Lung (tissue), 12 donors: ENCODE results near the gene PTPRD. TPM values are rescaled to one million over a fixed set of nuclear protein-coding genes. Genes with fewer than 3 reads are reported as not detected.
A peak's percentile ranks its signal among the peaks of the same experiment; 100 is the strongest.

ENCODE experiments used
- ATAC-seq: fragments of 200-7000 bp; cut with Tn5 transposase; one replicate; pipeline ENCODE4 v1.9.1; 2020; ENCODE audit warnings: moderate number of reproducible peaks; ENCODE audit not compliant: insufficient read depth, low FRiP score
- DNase-seq, 3 donors: peaks; one replicate each; pipeline ENCODE4 v3.0.0-alpha.2; 2013 to 2017
- H3K27ac ChIP-seq, 2 donors: one replicate each; pipeline ENCODE4 v1.5.1; 2013; ENCODE audit warnings: mild to moderate bottlenecking in 2 of 2, moderate library complexity in 2 of 2, control low read depth in 1 of 2, inconsistent platforms in 1 of 2, low read depth in 1 of 2, low read length in 1 of 2
- H3K27me3 ChIP-seq, 3 donors: one replicate each; pipeline ENCODE4 v1.5.1; 2013; ENCODE audit warnings: low read length in 2 of 3; ENCODE audit not compliant: control insufficient read depth in 3 of 3, insufficient read depth in 3 of 3
- H3K36me3 ChIP-seq, 4 donors: one replicate each; pipeline ENCODE4 v1.5.1; 2013; ENCODE audit warnings: low read length in 4 of 4, mild to moderate bottlenecking in 1 of 4, moderate library complexity in 1 of 4; ENCODE audit not compliant: control insufficient read depth in 4 of 4, insufficient read depth in 4 of 4
- H3K4me1 ChIP-seq, 5 donors: one replicate each; pipeline ENCODE4 v1.5.1; 2013; ENCODE audit warnings: low read length in 5 of 5, mild to moderate bottlenecking in 2 of 5, moderate library complexity in 1 of 5; ENCODE audit not compliant: control insufficient read depth in 5 of 5, insufficient read depth in 5 of 5
- H3K4me3 ChIP-seq: one replicate; pipeline ENCODE4 v1.5.1; 2013; ENCODE audit warnings: mild to moderate bottlenecking, control low read depth, moderate library complexity
- H3K9ac ChIP-seq, 2 donors: one replicate each; pipeline ENCODE4 v1.5.1; 2013; ENCODE audit warnings: low read length in 2 of 2, control low read depth in 1 of 2; ENCODE audit not compliant: insufficient read depth in 1 of 2
- H3K9me3 ChIP-seq, 4 donors: one replicate each; pipeline ENCODE4 v1.5.1; 2013; ENCODE audit warnings: low read length in 3 of 4, mild to moderate bottlenecking in 1 of 4, moderate library complexity in 1 of 4; ENCODE audit not compliant: control insufficient read depth in 4 of 4, insufficient read depth in 3 of 4
- CTCF ChIP-seq: IDR thresholded peaks from 2 replicates; pipeline ENCODE4 v1.5.1; 2012; ENCODE audit warnings: mild to moderate bottlenecking; ENCODE audit errors: control extremely low read depth, extremely low read depth
- WGBS, 2 donors: extraction: QIAGEN DNeasy Blood & Tissue Kit; methylation state at CpG; one replicate each; pipeline ENCODE4 v1.1.7; 2013; 5-methylcytosine and 5-hydroxymethylcytosine counted together
- polyA plus RNA-seq, 2 donors: library from polyadenylated mRNA; stranded (reverse); fragments of 200-250 nt; gene quantifications; one replicate each; pipeline ENCODE4 v1.2.1, GENCODE V29; 2013
- total RNA-seq, 2 donors: library from RNA; depleted of rRNA in 1 of 2; stranded (reverse); fragments of >200 nt in 1 of 2; gene quantifications; one replicate each; pipeline ENCODE4 v1.2.1, GENCODE V29; 2014 to 2021
- donor health status: control.
- donor health status: control.
- donor health status: Bipolar disorder and iron deficiency.
- donor health status: healthy.
- donor health status: DM: yes; HTN: yes; CAD: no.

Gene PTPRD
- total and polyA plus RNA-seq, 4 donors, result 1.9 to 145 (median 13.7) TPM

- H3K27ac ChIP-seq, result no peak overlapping the region
- no peaks in the 10 kb centered on the region for H3K9me3 ChIP-seq
- H3K9ac ChIP-seq, result no peak overlapping the region
- no peaks in the 10 kb centered on the region for H3K27me3 ChIP-seq
- no peak for TF ChIP-seq CTCF
- no peak for DNase-seq
- H3K4me3 ChIP-seq, result no peak overlapping the region
- H3K36me3 ChIP-seq, result no peaks in the 10 kb centered on the region
- WGBS, 2 donors, result 62 to 67% methylated on average over 1 of the region's 1 CpG
- ATAC-seq, result no peak
- no peaks in the 10 kb centered on the region for H3K4me1 ChIP-seq
These were observed 541.2 kb downstream of the PTPRD start for GRCh38 chr9:10071579-10071978.

GRCh38 chr9:10062629-10063395, 550.0 kb downstream of the PTPRD start:
- no peak overlapping the region for H3K4me3 ChIP-seq
- DNase-seq (no peak), ATAC-seq (no peak)
- no peaks in the 10 kb centered on the region for H3K9me3 ChIP-seq
- H3K27me3 ChIP-seq, result no peaks in the 10 kb centered on the region
- WGBS, 2 donors, result 74 to 76% methylated on average over 3 of the region's 3 CpGs
- H3K9ac ChIP-seq, result no peak overlapping the region
- H3K4me1 ChIP-seq, result no peaks in the 10 kb centered on the region
- H3K27ac ChIP-seq, result peak overlapping the region in 1 of 2 donors; percentile 33
- TF ChIP-seq CTCF, result no peak
- no peaks in the 10 kb centered on the region for H3K36me3 ChIP-seq

- TF ChIP-seq CTCF, result no peak
- no peak for ATAC-seq
- peak; percentile 40 to 75 (median 74) for DNase-seq
These were observed 553.8 kb downstream of the PTPRD start for GRCh38 chr9:10059044-10059443.

More at GRCh38 chr9:10059044-10059443, 553.8 kb downstream of the PTPRD start:
- H3K4me3 ChIP-seq, result no peak overlapping the region
- peaks cover 0 to 5% (median 0%) of the 10 kb centered on the region in 5 donors for H3K4me1 ChIP-seq
- no peaks in the 10 kb centered on the region for H3K36me3 ChIP-seq
- H3K27me3 ChIP-seq, result no peaks in the 10 kb centered on the region
- WGBS, 2 donors, result 63 to 69% methylated on average over 3 of the region's 3 CpGs
- H3K27ac ChIP-seq, result no peak overlapping the region
- no peak overlapping the region for H3K9ac ChIP-seq
- no peaks in the 10 kb centered on the region for H3K9me3 ChIP-seq
